Stimulated activated CD4-positive, alpha-beta T cell treated with anti-CD3 and anti-CD28 coated beads, Interleukin-1b, Interleukin-23, amount 100 ng/mL, for 24 hours (primary cell): ENCODE measurements around the gene TMEM132A.

Experiments
- DNase-seq, 4 experiments: peaks; one replicate each; pipeline ENCODE4 v3.0.0-alpha.2; 2020; ENCODE audit warnings: low read depth in 4 of 4, low spot score in 1 of 4

TMEM132A gene

GRCh38 chr11:60984149-60984548, 59.9 kb downstream of the TMEM132A start:
- DNase-seq = no peak

- no peak for DNase-seq
These were observed 60.4 kb downstream of the TMEM132A start for GRCh38 chr11:60984636-60985035.

GRCh38 chr11:60985501-60985900, 61.2 kb downstream of the TMEM132A start:
- DNase-seq = no peak

GRCh38 chr11:60985991-60986915, 62.0 kb downstream of the TMEM132A start:
- DNase-seq = peak; percentile 59 to 85 (median 72)
